ENCODE measurements around the gene POU2F1.
"Not testable (repeated sequence)": the region's sequence is repeated elsewhere in the genome, so short reads cannot be mapped to it uniquely, and the experiment has no call there.

POU2F1 gene

GRCh38 chr1:167205306-167206050 lies 15.2 kb upstream of the POU2F1 start:
- not testable (repeated sequence) for DNase-seq (ENCODE audit: low spot score)

GRCh38 chr1:167206166-167206835 lies 14.4 kb upstream of the POU2F1 start:
- DNase-seq (ENCODE audit: low spot score), result no peak

- DNase-seq (ENCODE audit: low spot score), result no peak
Measured at GRCh38 chr1:167207940-167208623, 12.6 kb upstream of the POU2F1 start.

- DNase-seq (ENCODE audit: low spot score), result no peak
Measured at GRCh38 chr1:167208624-167208976, 12.1 kb upstream of the POU2F1 start.

- no peak for DNase-seq (ENCODE audit: low spot score)
Measured at GRCh38 chr1:167209044-167209443, 11.6 kb upstream of the POU2F1 start.

- no peak for DNase-seq (ENCODE audit: low spot score)
Measured at GRCh38 chr1:167210966-167211674, 9.6 kb upstream of the POU2F1 start.

- no peak for DNase-seq (ENCODE audit: low spot score)
Measured at GRCh38 chr1:167212025-167212424, 8.7 kb upstream of the POU2F1 start.

- no peak for DNase-seq (ENCODE audit: low spot score)
Measured at GRCh38 chr1:167216809-167217208, 3.9 kb upstream of the POU2F1 start.

GRCh38 chr1:167219194-167219593 lies 1.5 kb upstream of the POU2F1 start:
- DNase-seq (ENCODE audit: low spot score), result no peak

- DNase-seq (ENCODE audit: low spot score), result peak; percentile 59
Measured at GRCh38 chr1:167219646-167220536, 795 bp upstream of the POU2F1 start.

GRCh38 chr1:167221126-167221737 lies 546 bp downstream of the POU2F1 start:
- DNase-seq (ENCODE audit: low spot score), result no peak

GRCh38 chr1:167221738-167222610 lies 1.3 kb downstream of the POU2F1 start:
- DNase-seq (ENCODE audit: low spot score), result peak; percentile 70

- peak; percentile 29 for DNase-seq (ENCODE audit: low spot score)
Measured at GRCh38 chr1:167223144-167224103, 2.7 kb downstream of the POU2F1 start.

- DNase-seq (ENCODE audit: low spot score), result not testable (repeated sequence)
Measured at GRCh38 chr1:167224734-167225235, 4.1 kb downstream of the POU2F1 start.

GRCh38 chr1:167225920-167226319 lies 5.2 kb downstream of the POU2F1 start:
- peak; percentile 41 for DNase-seq (ENCODE audit: low spot score)

GRCh38 chr1:167227934-167228378 lies 7.3 kb downstream of the POU2F1 start:
- DNase-seq (ENCODE audit: low spot score), result no peak

GRCh38 chr1:167229719-167230385 lies 9.2 kb downstream of the POU2F1 start:
- no peak for DNase-seq (ENCODE audit: low spot score)

GRCh38 chr1:167230437-167230836 lies 9.8 kb downstream of the POU2F1 start:
- DNase-seq (ENCODE audit: low spot score), result no peak
